Breast epithelium (tissue), 4 donors: Measurements from ENCODE around the gene CENPC. TPM values are rescaled to one million over a fixed set of nuclear protein-coding genes. Genes with fewer than 3 reads are reported as not detected.
"Not testable (repeated sequence)": the region's sequence is repeated elsewhere in the genome, so short reads cannot be mapped to it uniquely, and the experiment has no call there.

Source experiments
- DNase-seq, 2 donors: peaks; one replicate each; pipeline ENCODE4 v3.0.0-alpha.2; 2019; ENCODE audit warnings: low spot score in 2 of 2
- H3K27ac ChIP-seq, 2 donors: fragments of 200-600 bp; sonication (generic) in 1 of 2; one replicate each; pipeline ENCODE4 v1.5.1; 2016 to 2019; ENCODE audit warnings: mild to moderate bottlenecking in 1 of 2
- H3K27me3 ChIP-seq, 2 donors: fragments of 200-600 bp; sonication (generic) in 1 of 2; one replicate each; pipeline versions ENCODE4 v1.5.1 to v1.6.0; 2017 to 2019; ENCODE audit warnings: control low read depth in 1 of 2, mild to moderate bottlenecking in 1 of 2
- H3K36me3 ChIP-seq: fragments of 200-600 bp; one replicate; pipeline ENCODE4 v1.5.1; 2019
- H3K4me1 ChIP-seq, 2 donors: fragments of 200-600 bp; sonication (generic); one replicate each; pipeline ENCODE4 v1.5.1; 2016 to 2019; ENCODE audit warnings: control low read depth in 1 of 2
- H3K4me3 ChIP-seq, 3 donors: fragments of 200-600 bp; sonication (generic); 1 replicate in 2 of 3; 2 replicates in 1 of 3; pipeline ENCODE4 v1.5.1; 2016 to 2019; ENCODE audit warnings: mild to moderate bottlenecking in 3 of 3, moderate library complexity in 2 of 3
- H3K9me3 ChIP-seq, 2 donors: fragments of 200-600 bp; sonication (generic) in 1 of 2; one replicate each; pipeline ENCODE4 v1.5.1; 2016 to 2019; ENCODE audit warnings: control low read depth in 1 of 2
- CTCF ChIP-seq, 3 donors: fragments of 450-650 bp; IDR thresholded peaks; one replicate each; pipeline ENCODE4 v1.5.1; 2016 to 2017; ENCODE audit warnings: antibody characterized with exemption in 3 of 3, mild to moderate bottlenecking in 3 of 3, moderate library complexity in 3 of 3
- POLR2A ChIP-seq: fragments of 450-650 bp; IDR thresholded peaks from one replicate; pipeline ENCODE4 v1.6.1; 2016; ENCODE audit warnings: antibody characterized with exemption, mild to moderate bottlenecking, moderate library complexity
- POLR2AphosphoS5 ChIP-seq, 3 donors: sonication (generic); formaldehyde crosslinking; IDR thresholded peaks; one replicate each; pipeline ENCODE4 v1.6.1; 2017; ENCODE audit warnings: antibody characterized with exemption in 3 of 3
- intact Hi-C: fragments of 100-400 bp; cut with DNase I; formaldehyde crosslinking; loops from one replicate; pipeline ENCODE4 v1.15.1; 2023; ENCODE audit warnings: low total_unique reads
- total RNA-seq, 3 donors: library from RNA; depleted of rRNA; stranded (reverse); fragments of >200 nt; gene quantifications; one replicate each; pipeline ENCODE4 v1.1.0, GENCODE V29; 2016

Gene CENPC
- total RNA-seq, 3 donors from 2014 or later: 30.7 to 67.6 (median 45.9) TPM

GRCh38 chr4:67452100-67452845, 93.0 kb downstream of the CENPC start:
- H3K27ac ChIP-seq: no peak overlapping the region
- TF ChIP-seq CTCF (IDR thresholded peaks at IDR 0.05): no peak
- TF ChIP-seq POLR2AphosphoS5 (IDR thresholded peaks at IDR 0.05): no peak
- no peak for TF ChIP-seq POLR2A
- no peak overlapping the region for H3K4me3 ChIP-seq
- DNase-seq: no peak
- no peaks in the 10 kb centered on the region for H3K27me3 ChIP-seq
- peaks cover 0 to 5% of the 10 kb centered on the region in 2 donors for H3K9me3 ChIP-seq
- H3K4me1 ChIP-seq: no peaks in the 10 kb centered on the region
- no peaks in the 10 kb centered on the region for H3K36me3 ChIP-seq
- intact Hi-C loops: no loop called here

GRCh38 chr4:67451464-67451863, 93.8 kb downstream of the CENPC start:
- Histone ChIP-seq H3K4me1 (no peaks in the 10 kb centered on the region), H3K4me3 (no peak overlapping the region), H3K9me3 (peaks cover 0 to 5% of the 10 kb centered on the region in 2 donors), H3K36me3 (no peaks in the 10 kb centered on the region), H3K27ac (no peak overlapping the region), H3K27me3 (no peaks in the 10 kb centered on the region)
- DNase-seq: no peak
- intact Hi-C loops: no loop called here
- TF ChIP-seq POLR2A (no peak), POLR2AphosphoS5 (IDR thresholded peaks at IDR 0.05) (no peak)

- intact Hi-C loops: no loop called here
- TF ChIP-seq CTCF (IDR thresholded peaks at IDR 0.05): no peak
- no peak for TF ChIP-seq POLR2AphosphoS5 (IDR thresholded peaks at IDR 0.05)
- no peak for TF ChIP-seq POLR2A
- Histone ChIP-seq H3K9me3 (peaks cover 0 to 5% of the 10 kb centered on the region in 2 donors), H3K27ac (no peak overlapping the region), H3K36me3 (no peaks in the 10 kb centered on the region), H3K4me1 (no peaks in the 10 kb centered on the region), H3K4me3 (no peak overlapping the region), H3K27me3 (no peaks in the 10 kb centered on the region)
- no peak for DNase-seq
Measured at GRCh38 chr4:67448621-67449020, 96.7 kb downstream of the CENPC start.

GRCh38 chr4:67447873-67448272, 97.4 kb downstream of the CENPC start:
- H3K27me3 ChIP-seq: no peaks in the 10 kb centered on the region
- TF ChIP-seq POLR2AphosphoS5 (IDR thresholded peaks at IDR 0.05) (no peak), POLR2A (no peak), CTCF (IDR thresholded peaks at IDR 0.05) (no peak)
- no peak for DNase-seq
- H3K4me1 ChIP-seq: no peaks in the 10 kb centered on the region
- H3K36me3 ChIP-seq: no peaks in the 10 kb centered on the region
- peaks cover 0 to 5% of the 10 kb centered on the region in 2 donors for H3K9me3 ChIP-seq
- intact Hi-C loops: no loop called here
- no peak overlapping the region for H3K27ac ChIP-seq
- H3K4me3 ChIP-seq: no peak overlapping the region

- Histone ChIP-seq H3K27ac (no peak overlapping the region), H3K27me3 (no peaks in the 10 kb centered on the region), H3K4me1 (no peaks in the 10 kb centered on the region), H3K9me3 (peaks cover 0 to 5% of the 10 kb centered on the region in 2 donors), H3K36me3 (no peaks in the 10 kb centered on the region), H3K4me3 (no peak overlapping the region)
- DNase-seq: no peak
- no peak for TF ChIP-seq POLR2A
- no peak for TF ChIP-seq CTCF (IDR thresholded peaks at IDR 0.05)
- TF ChIP-seq POLR2AphosphoS5 (IDR thresholded peaks at IDR 0.05): no peak
- intact Hi-C loops: no loop called here
Measured at GRCh38 chr4:67446811-67447210, 98.5 kb downstream of the CENPC start.

GRCh38 chr4:67445881-67446280, 99.4 kb downstream of the CENPC start:
- H3K27me3 ChIP-seq, H3K27ac ChIP-seq, H3K4me1 ChIP-seq, H3K4me3 ChIP-seq, intact Hi-C loops, DNase-seq, H3K36me3 ChIP-seq, H3K9me3 ChIP-seq: not testable (repeated sequence)
